Measurements from ENCODE around the gene ZNF436. TPM values are rescaled to one million over a fixed set of nuclear protein-coding genes. Genes with fewer than 3 reads are reported as not detected.
A peak's percentile ranks its signal among the peaks of the same experiment; 100 is the strongest.

The ZNF436 gene
- total and polyA plus RNA-seq, 2 of the 8 experiments (the other 6 are each of a cell fraction or from before 2014, with no cell fraction given) = 0.65 to 1.8 TPM

DNA sequence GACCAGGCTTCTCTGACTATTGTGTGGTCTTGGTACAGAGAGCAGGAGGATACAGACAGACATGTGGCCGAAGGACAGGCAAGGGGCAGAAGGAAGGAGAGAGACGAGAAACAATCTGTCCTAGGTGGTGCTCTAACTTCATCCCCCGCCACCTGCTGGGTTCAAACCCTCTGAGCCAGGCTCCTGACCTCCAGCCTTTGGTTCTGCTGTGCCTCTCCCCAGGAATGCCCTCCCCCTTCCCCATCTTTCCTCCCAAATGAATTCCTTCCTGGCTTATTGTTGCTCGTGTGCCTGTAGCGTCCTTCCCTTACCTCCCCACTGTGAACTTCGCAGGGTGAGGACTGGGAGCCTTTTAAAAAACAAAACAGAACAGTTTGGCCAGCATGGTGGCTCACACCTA is 49.5 kb upstream of the ZNF436 start:
- no peak overlapping the region for H4K8ac ChIP-seq (ENCODE audit: extremely low read depth, insufficient read depth, low read length)
- no peak overlapping the region for H2BK20ac ChIP-seq (ENCODE audit: low read length)
- no peak overlapping the region for H2AFZ ChIP-seq (ENCODE audit: low read length)
- no peak overlapping the region for H3K4me2 ChIP-seq (ENCODE audit: insufficient read depth in 1 of 2, low read depth in 2 of 2, low read length in 2 of 2)
- H4K5ac ChIP-seq (ENCODE audit: insufficient read length, low read depth, low read length) = no peak overlapping the region
- H3K23me2 ChIP-seq (ENCODE audit: low read depth, low read length) = no peaks in the 10 kb centered on the region; the same call in 1 of the 2 replicates
- no peak overlapping the region for H3K27ac ChIP-seq (ENCODE audit: low read depth, low read length)
- H3K14ac ChIP-seq (ENCODE audit: insufficient read length) = no peak overlapping the region
- no peak overlapping the region for H2BK15ac ChIP-seq (ENCODE audit: low read length)
- FAIRE-seq (no peak), DNase-seq (ENCODE audit: low read depth in 1 of 2, low spot score in 2 of 2) (peak in 1 of 2 experiments; percentile 57)
- H3K4ac ChIP-seq (replicated peaks; ENCODE audit: insufficient read length, low read depth, low read length) = no peak overlapping the region
- H2BK120ac ChIP-seq (replicated peaks; ENCODE audit: low read depth, low read length) = no peak overlapping the region
- no peak overlapping the region for H2BK5ac ChIP-seq (ENCODE audit: low read depth, low read length)
- H3K56ac ChIP-seq (replicated peaks; ENCODE audit: insufficient read length, low read depth, low read length) = no peak overlapping the region
- no peaks in the 10 kb centered on the region for H3K36me3 ChIP-seq (ENCODE audit: control insufficient read depth in 2 of 4, insufficient read depth in 4 of 4, low read length in 3 of 4)
- no peak overlapping the region for H3K4me3 ChIP-seq (ENCODE audit: extremely low read depth in 1 of 4, insufficient read depth in 2 of 4, low read depth in 3 of 4, low read length in 4 of 4)
- H4K20me1 ChIP-seq (replicated peaks in 1 of 2; ENCODE audit: control insufficient read depth in 1 of 2, insufficient read depth in 2 of 2, low read length in 2 of 2) = peaks cover 8 to 22% of the 10 kb centered on the region in 2 experiments
- H3K18ac ChIP-seq (ENCODE audit: extremely low read depth, low read length) = no peak overlapping the region
- CTCF ChIA-PET (ENCODE audit: partially characterized antibody) = interaction anchor here (0.6 to 1.1 kb wide), 2 partner anchors 15 to 16 kb away, joined by 3 to 4 read pairs; no protein-coding TSS in a partner anchor
- no peak overlapping the region for H2AK5ac ChIP-seq (ENCODE audit: low read depth, low read length)
- WGBS, 2 experiments (ENCODE audit: extremely low coverage in 1 of 2, insufficient coverage in 1 of 2, insufficient read length in 1 of 2, insufficient replicate concordance in 2 of 2, low coverage in 1 of 2, low lambda C conversion rate in 2 of 2, missing lambda C conversion rate in 1 of 2) = 28% methylated on average over 6 of the region's 6 CpGs; no CpG with 5 or more reads in 1 of the 2 experiments
- peaks cover 75 to 95% (median 87%) of the 10 kb centered on the region in 4 experiments for H3K27me3 ChIP-seq (replicated peaks in 1 of 4; ENCODE audit: control insufficient read depth in 3 of 4, extremely low read depth in 1 of 4, insufficient read depth in 3 of 4, low read length in 3 of 4)
- H3K9me3 ChIP-seq (ENCODE audit: insufficient read depth in 2 of 2, low read depth in 1 of 2, low read length in 1 of 2) = no peaks in the 10 kb centered on the region; a peak in 1 of 4 replicates
- peaks cover 0 to 5% (median 2%) of the 10 kb centered on the region in 4 experiments; a peak in 3 of 7 replicates for H3K4me1 ChIP-seq (replicated peaks in 1 of 4; ENCODE audit: control insufficient read depth in 3 of 4, insufficient read depth in 4 of 4, low read length in 3 of 4)
- no peak overlapping the region for H3K23ac ChIP-seq (ENCODE audit: insufficient read length)
- H3K79me2 ChIP-seq (ENCODE audit: control insufficient read depth in 1 of 2, insufficient read depth in 2 of 2, low read length in 2 of 2) = no peaks in the 10 kb centered on the region
- H3K9ac ChIP-seq (replicated peaks in 1 of 4; ENCODE audit: extremely low read depth in 1 of 4, low read depth in 3 of 4, low read length in 3 of 4) = no peak overlapping the region
- POLR2A ChIA-PET (ENCODE audit: partially characterized antibody) = interaction anchor here (1.7 kb wide), 1 partner anchor 10 kb away, joined by 5 read pairs; no protein-coding TSS in a partner anchor
- no peak overlapping the region for H4K91ac ChIP-seq (replicated peaks; ENCODE audit: insufficient read length, low read length)
- TF ChIP-seq RXRA (IDR thresholded peaks at IDR 0.05; ENCODE audit: insufficient read depth, low read depth, low read length) = peak; percentile 74; the same call in 1 of the 2 replicates
- TF ChIP-seq EZH2 (IDR thresholded peaks at IDR 0.05; ENCODE audit: low read depth, low read length, severe bottlenecking) = no peak
- TF ChIP-seq POLR2AphosphoS5 (IDR thresholded peaks at IDR 0.05; ENCODE audit: low read depth, low read length) = peak; percentile 95
- TF ChIP-seq TCF12 (IDR thresholded peaks at IDR 0.05; ENCODE audit: low read depth, low read length) = peak; percentile 87
- TF ChIP-seq SP1 (IDR thresholded peaks at IDR 0.05; ENCODE audit: low read depth, low read length) = 0 out of 2 replicates have a peak, but pooled peaks have one; percentile 15
- TF ChIP-seq SIX5 (IDR thresholded peaks at IDR 0.05; ENCODE audit: low read depth, low read length) = no peak
- peak; percentile 61; the same call in 1 of the 2 replicates for TF ChIP-seq TEAD4 (IDR thresholded peaks at IDR 0.05; ENCODE audit: low read depth, low read length)
- TF ChIP-seq RFX5 (IDR thresholded peaks at IDR 0.05; ENCODE audit: borderline replicate concordance, low read depth, low read length) = no peak
- no peak for TF ChIP-seq GABPA (IDR thresholded peaks at IDR 0.05; ENCODE audit: borderline replicate concordance, insufficient read depth, low read length)
- no peak for TF ChIP-seq KDM4A (IDR thresholded peaks at IDR 0.05; ENCODE audit: low read depth, low read length, severe bottlenecking)
- no peak overlapping the region for H2BK12ac ChIP-seq (ENCODE audit: low read depth, low read length)
- 0 out of 2 replicates have a peak, but pooled peaks cover 3% of the 10 kb centered on the region for H3K79me1 ChIP-seq (ENCODE audit: low read depth, low read length)
